HepG2 (cell line): Measurements from ENCODE around the gene PIP5KL1. TPM values are rescaled to one million over a fixed set of nuclear protein-coding genes. Genes with fewer than 3 reads are reported as not detected.

Source experiments
- ETV5 ChIP-seq: IDR thresholded peaks from 2 replicates; pipeline ENCODE4 v1.6.1; 2018; ENCODE audit warnings: missing biosample characterization, missing genetic modification reagents, inconsistent platforms, borderline replicate concordance
- KLF16 ChIP-seq, 2 experiments: sonication (generic) in 1 of 2; formaldehyde crosslinking in 1 of 2; IDR thresholded peaks; 2 replicates each; pipeline versions ENCODE4 v1.6.1 to v1.8.0; 2016 to 2023; ENCODE audit warnings: missing genetic modification reagents in 2 of 2, missing compliant biosample characterization in 1 of 2
- NFE2L1 ChIP-seq: sonication (generic); formaldehyde crosslinking; IDR thresholded peaks from 2 replicates; pipeline ENCODE4 v1.4.0; 2020; ENCODE audit warnings: missing genetic modification reagents, mild to moderate bottlenecking, borderline replicate concordance
- NFKBIZ ChIP-seq: IDR thresholded peaks from 2 replicates; pipeline ENCODE4 v1.6.1; 2018; ENCODE audit warnings: missing genetic modification reagents, missing compliant biosample characterization
- NRL ChIP-seq: sonication (generic); formaldehyde crosslinking; IDR thresholded peaks from 2 replicates; pipeline ENCODE4 v1.5.0; 2020; ENCODE audit warnings: missing genetic modification reagents, mild to moderate bottlenecking, moderate library complexity, borderline replicate concordance
- RELA ChIP-seq: sonication (generic); formaldehyde crosslinking; IDR thresholded peaks from 2 replicates; pipeline ENCODE4 v1.4.0; 2020; ENCODE audit warnings: missing genetic modification reagents
- ZBTB42 ChIP-seq: sonication (generic); formaldehyde crosslinking; IDR thresholded peaks from 2 replicates; pipeline ENCODE4 v1.5.0; 2020; ENCODE audit warnings: mild to moderate bottlenecking, missing genetic modification reagents
- ZBTB7B ChIP-seq: sonication (generic); formaldehyde crosslinking; IDR thresholded peaks from 2 replicates; pipeline ENCODE4 v1.4.0; 2020; ENCODE audit warnings: missing genetic modification reagents
- ZFP36 ChIP-seq: fragments of 150-350 bp; IDR thresholded peaks from 2 replicates; pipeline ENCODE4 v1.6.1; 2018; ENCODE audit warnings: borderline replicate concordance, low read length, low read depth; ENCODE audit not compliant: partially characterized antibody
- ZFYVE20 ChIP-seq: sonication (generic); formaldehyde crosslinking; IDR thresholded peaks from 2 replicates; pipeline ENCODE4 v1.8.0; 2023; ENCODE audit warnings: low read depth, mild to moderate bottlenecking, moderate library complexity, missing genetic modification reagents, borderline replicate concordance
- ZNF30 ChIP-seq: sonication (generic); formaldehyde crosslinking; IDR thresholded peaks from 2 replicates; pipeline ENCODE4 v1.5.0; 2020; ENCODE audit warnings: mild to moderate bottlenecking, missing genetic modification reagents
- ZNF343 ChIP-seq: sonication (generic); formaldehyde crosslinking; IDR thresholded peaks from 2 replicates; pipeline ENCODE4 v1.4.0; 2020; ENCODE audit warnings: mild to moderate bottlenecking, missing genetic modification reagents
- ZNF891 ChIP-seq: sonication (generic); formaldehyde crosslinking; IDR thresholded peaks from 2 replicates; pipeline ENCODE4 v1.5.0; 2020; ENCODE audit warnings: mild to moderate bottlenecking, missing genetic modification reagents
- polyA plus RNA-seq, 8 experiments: library from polyadenylated mRNA; depleted of rRNA in 3 of 8; stranded (reverse) in 7 of 8; unstranded in 1 of 8; fragments of >200 nt; fragmentation: Illumina TruSeq in 4 of 8; extraction: Trizol in 4 of 8; gene quantifications; 2 replicates each; pipeline versions ENCODE4 v1.2.1 to v1.2.3, GENCODE V29; 2011 to 2016; ENCODE audit warnings: low read depth in 4 of 8, missing spikeins in 1 of 8, mixed read lengths in 1 of 8; ENCODE audit not compliant: insufficient read depth in 1 of 8
- total RNA-seq, 5 experiments: library from RNA; depleted of rRNA; stranded (reverse); fragments of >200 nt; fragmentation: Illumina TruSeq; extraction: Trizol; gene quantifications; 2 replicates each; pipeline ENCODE4 v1.2.3, GENCODE V29; 2016; ENCODE audit warnings: low read depth in 1 of 5
- TF ChIP-seq, protein P1 (sequence below): sonication (generic); formaldehyde crosslinking; IDR thresholded peaks from 2 replicates; pipeline ENCODE4 v1.5.1; 2020; ENCODE audit warnings: mild to moderate bottlenecking, missing genetic modification reagents, moderate library complexity
- TF ChIP-seq, protein P2 (sequence below): sonication (generic); formaldehyde crosslinking; IDR thresholded peaks from 2 replicates; pipeline ENCODE4 v1.5.1; 2020; ENCODE audit warnings: mild to moderate bottlenecking, missing genetic modification reagents, moderate library complexity
- TF ChIP-seq, protein P3 (sequence below): conservative IDR thresholded peaks from 2 replicates; pipeline ENCODE4 v1.6.1; 2018; ENCODE audit warnings: missing genetic modification reagents
- TF ChIP-seq, protein P4 (sequence below): sonication (generic); formaldehyde crosslinking; IDR thresholded peaks from 2 replicates; pipeline ENCODE4 v1.5.0; 2020; ENCODE audit warnings: mild to moderate bottlenecking, missing genetic modification reagents, borderline replicate concordance

PIP5KL1 gene
- total and polyA plus RNA-seq, 2 of the 13 experiments (the other 11 are each of a cell fraction or from before 2014, with no cell fraction given) = 0.20 to 0.49 TPM

DNA sequence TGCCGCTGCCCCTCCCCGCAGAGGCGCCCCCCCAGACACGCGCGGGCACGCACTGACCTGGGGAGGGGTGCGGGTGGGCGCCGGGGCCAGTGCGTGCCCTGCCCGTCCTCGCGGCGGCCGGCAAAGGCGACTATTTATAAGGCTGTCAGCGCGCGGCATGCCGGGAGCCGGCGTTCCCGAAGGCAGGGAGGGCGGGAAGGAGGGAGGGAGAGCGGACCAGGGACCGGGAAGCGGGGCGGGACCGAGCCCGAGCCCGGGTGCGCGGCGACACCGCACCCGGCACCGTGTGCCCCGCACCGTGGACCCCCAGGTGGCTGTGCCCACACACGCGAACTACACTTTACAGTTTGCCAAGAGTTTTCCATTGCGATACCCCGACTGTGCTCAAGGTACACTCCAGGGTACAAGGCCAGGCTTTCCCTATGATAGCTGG, 53.0 kb downstream of the PIP5KL1 start, which contains the start of gene AK1 (continued):
- no peak for TF ChIP-seq RELA (CRISPR knock-in tag)
- TF ChIP-seq, protein P1, sequence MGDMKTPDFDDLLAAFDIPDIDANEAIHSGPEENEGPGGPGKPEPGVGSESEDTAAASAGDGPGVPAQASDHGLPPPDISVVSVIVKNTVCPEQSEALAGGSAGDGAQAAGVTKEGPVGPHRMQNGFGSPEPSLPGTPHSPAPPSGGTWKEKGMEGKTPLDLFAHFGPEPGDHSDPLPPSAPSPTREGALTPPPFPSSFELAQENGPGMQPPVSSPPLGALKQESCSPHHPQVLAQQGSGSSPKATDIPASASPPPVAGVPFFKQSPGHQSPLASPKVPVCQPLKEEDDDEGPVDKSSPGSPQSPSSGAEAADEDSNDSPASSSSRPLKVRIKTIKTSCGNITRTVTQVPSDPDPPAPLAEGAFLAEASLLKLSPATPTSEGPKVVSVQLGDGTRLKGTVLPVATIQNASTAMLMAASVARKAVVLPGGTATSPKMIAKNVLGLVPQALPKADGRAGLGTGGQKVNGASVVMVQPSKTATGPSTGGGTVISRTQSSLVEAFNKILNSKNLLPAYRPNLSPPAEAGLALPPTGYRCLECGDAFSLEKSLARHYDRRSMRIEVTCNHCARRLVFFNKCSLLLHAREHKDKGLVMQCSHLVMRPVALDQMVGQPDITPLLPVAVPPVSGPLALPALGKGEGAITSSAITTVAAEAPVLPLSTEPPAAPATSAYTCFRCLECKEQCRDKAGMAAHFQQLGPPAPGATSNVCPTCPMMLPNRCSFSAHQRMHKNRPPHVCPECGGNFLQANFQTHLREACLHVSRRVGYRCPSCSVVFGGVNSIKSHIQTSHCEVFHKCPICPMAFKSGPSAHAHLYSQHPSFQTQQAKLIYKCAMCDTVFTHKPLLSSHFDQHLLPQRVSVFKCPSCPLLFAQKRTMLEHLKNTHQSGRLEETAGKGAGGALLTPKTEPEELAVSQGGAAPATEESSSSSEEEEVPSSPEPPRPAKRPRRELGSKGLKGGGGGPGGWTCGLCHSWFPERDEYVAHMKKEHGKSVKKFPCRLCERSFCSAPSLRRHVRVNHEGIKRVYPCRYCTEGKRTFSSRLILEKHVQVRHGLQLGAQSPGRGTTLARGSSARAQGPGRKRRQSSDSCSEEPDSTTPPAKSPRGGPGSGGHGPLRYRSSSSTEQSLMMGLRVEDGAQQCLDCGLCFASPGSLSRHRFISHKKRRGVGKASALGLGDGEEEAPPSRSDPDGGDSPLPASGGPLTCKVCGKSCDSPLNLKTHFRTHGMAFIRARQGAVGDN (CRISPR knock-in tag) = peak; percentile 89
- TF ChIP-seq, protein P2, sequence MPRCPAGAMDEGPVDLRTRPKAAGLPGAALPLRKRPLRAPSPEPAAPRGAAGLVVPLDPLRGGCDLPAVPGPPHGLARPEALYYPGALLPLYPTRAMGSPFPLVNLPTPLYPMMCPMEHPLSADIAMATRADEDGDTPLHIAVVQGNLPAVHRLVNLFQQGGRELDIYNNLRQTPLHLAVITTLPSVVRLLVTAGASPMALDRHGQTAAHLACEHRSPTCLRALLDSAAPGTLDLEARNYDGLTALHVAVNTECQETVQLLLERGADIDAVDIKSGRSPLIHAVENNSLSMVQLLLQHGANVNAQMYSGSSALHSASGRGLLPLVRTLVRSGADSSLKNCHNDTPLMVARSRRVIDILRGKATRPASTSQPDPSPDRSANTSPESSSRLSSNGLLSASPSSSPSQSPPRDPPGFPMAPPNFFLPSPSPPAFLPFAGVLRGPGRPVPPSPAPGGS (CRISPR knock-in tag) = peak; percentile 45; the same call in 1 of the 2 replicates
- no peak for TF ChIP-seq NFKBIZ (CRISPR knock-in tag)
- 0 out of 2 replicates have a peak, but pooled peaks have one; percentile 49 for TF ChIP-seq NRL
- TF ChIP-seq ZNF891 (CRISPR knock-in tag) = 0 out of 2 replicates have a peak, but pooled peaks have one; percentile 35
- TF ChIP-seq NFE2L1 (CRISPR knock-in tag) = no peak
- no peak for TF ChIP-seq KLF16 (CRISPR knock-in tag; IDR thresholded peaks at IDR 0.05)
- TF ChIP-seq ETV5 (CRISPR knock-in tag) = no peak
- no peak for TF ChIP-seq ZBTB42 (CRISPR knock-in tag)
- TF ChIP-seq ZNF30 (CRISPR knock-in tag) = no peak
- TF ChIP-seq, protein P3, sequence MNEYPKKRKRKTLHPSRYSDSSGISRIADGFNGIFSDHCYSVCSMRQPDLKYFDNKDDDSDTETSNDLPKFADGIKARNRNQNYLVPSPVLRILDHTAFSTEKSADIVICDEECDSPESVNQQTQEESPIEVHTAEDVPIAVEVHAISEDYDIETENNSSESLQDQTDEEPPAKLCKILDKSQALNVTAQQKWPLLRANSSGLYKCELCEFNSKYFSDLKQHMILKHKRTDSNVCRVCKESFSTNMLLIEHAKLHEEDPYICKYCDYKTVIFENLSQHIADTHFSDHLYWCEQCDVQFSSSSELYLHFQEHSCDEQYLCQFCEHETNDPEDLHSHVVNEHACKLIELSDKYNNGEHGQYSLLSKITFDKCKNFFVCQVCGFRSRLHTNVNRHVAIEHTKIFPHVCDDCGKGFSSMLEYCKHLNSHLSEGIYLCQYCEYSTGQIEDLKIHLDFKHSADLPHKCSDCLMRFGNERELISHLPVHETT (CRISPR knock-in tag) = 0 out of 2 replicates have a peak, but pooled peaks have one; percentile 37
- peak; percentile 24; the same call in 1 of the 2 replicates for TF ChIP-seq ZBTB7B (CRISPR knock-in tag)
- TF ChIP-seq ZFP36 = no peak
- TF ChIP-seq ZNF343 (CRISPR knock-in tag) = no peak
- TF ChIP-seq, protein P4, sequence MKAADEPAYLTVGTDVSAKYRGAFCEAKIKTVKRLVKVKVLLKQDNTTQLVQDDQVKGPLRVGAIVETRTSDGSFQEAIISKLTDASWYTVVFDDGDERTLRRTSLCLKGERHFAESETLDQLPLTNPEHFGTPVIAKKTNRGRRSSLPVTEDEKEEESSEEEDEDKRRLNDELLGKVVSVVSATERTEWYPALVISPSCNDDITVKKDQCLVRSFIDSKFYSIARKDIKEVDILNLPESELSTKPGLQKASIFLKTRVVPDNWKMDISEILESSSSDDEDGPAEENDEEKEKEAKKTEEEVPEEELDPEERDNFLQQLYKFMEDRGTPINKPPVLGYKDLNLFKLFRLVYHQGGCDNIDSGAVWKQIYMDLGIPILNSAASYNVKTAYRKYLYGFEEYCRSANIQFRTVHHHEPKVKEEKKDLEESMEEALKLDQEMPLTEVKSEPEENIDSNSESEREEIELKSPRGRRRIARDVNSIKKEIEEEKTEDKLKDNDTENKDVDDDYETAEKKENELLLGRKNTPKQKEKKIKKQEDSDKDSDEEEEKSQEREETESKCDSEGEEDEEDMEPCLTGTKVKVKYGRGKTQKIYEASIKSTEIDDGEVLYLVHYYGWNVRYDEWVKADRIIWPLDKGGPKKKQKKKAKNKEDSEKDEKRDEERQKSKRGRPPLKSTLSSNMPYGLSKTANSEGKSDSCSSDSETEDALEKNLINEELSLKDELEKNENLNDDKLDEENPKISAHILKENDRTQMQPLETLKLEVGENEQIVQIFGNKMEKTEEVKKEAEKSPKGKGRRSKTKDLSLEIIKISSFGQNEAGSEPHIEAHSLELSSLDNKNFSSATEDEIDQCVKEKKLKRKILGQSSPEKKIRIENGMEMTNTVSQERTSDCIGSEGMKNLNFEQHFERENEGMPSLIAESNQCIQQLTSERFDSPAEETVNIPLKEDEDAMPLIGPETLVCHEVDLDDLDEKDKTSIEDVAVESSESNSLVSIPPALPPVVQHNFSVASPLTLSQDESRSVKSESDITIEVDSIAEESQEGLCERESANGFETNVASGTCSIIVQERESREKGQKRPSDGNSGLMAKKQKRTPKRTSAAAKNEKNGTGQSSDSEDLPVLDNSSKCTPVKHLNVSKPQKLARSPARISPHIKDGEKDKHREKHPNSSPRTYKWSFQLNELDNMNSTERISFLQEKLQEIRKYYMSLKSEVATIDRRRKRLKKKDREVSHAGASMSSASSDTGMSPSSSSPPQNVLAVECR = peak; percentile 87; the same call in 1 of the 2 replicates
- no peak for TF ChIP-seq ZFYVE20 (CRISPR knock-in tag)
